DMS79 treated with DMSO at 0.1 percent for 48 hours (cell line): Measurements from ENCODE around the gene CNIH4.
"Not testable (repeated sequence)": the region's sequence is repeated elsewhere in the genome, so short reads cannot be mapped to it uniquely, and the experiment has no call there.

Experiments used
- DNase-seq: peaks from one replicate; lab custom pipeline; 2025; lab: John Stamatoyannopoulos, UW

The CNIH4 gene

DNA sequence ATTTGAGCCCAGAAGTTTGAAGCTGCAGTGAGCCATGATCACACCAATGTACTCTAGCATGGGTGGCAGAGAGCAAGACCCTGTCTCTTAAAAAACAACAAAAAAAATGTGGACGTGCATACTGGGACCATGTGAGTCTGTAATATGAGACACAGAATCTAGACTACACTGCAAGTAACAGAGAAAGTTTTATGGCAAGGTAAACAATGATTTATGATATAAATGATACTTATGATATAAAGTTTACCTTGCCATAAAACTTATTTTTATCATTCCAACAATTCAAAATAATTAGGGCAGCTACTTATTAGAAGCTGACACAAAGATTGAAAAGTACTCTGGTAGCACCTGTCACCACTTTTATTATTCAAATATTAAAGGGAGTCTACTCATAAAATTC lies 43.2 kb downstream of the CNIH4 start:
- no peak for DNase-seq

DNA sequence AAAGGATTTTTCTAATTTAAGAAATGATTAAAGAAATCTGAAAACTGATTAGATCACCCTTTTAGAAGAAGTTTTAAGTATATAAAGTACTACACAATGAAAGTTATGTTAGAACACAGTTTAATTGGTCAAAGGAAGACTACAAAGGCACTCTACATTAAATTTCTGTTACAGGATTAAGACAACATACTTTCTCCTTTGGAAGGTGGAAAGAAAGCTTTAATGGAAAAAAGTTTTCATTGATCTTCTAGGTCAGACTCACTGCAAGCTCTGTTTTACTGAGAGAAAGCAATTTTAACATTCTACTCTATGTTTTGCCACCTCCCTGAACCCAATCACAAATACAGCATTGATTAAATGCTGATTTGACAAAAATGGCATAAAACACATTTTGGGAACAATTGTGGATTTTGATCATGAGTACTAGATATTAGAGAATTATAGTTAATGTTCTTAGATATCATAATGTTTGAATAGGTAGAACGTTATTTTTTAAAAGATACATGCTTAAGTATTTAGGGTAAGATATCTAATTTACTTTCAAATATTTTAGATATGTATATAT lies 45.9 kb downstream of the CNIH4 start:
- no peak for DNase-seq

DNA sequence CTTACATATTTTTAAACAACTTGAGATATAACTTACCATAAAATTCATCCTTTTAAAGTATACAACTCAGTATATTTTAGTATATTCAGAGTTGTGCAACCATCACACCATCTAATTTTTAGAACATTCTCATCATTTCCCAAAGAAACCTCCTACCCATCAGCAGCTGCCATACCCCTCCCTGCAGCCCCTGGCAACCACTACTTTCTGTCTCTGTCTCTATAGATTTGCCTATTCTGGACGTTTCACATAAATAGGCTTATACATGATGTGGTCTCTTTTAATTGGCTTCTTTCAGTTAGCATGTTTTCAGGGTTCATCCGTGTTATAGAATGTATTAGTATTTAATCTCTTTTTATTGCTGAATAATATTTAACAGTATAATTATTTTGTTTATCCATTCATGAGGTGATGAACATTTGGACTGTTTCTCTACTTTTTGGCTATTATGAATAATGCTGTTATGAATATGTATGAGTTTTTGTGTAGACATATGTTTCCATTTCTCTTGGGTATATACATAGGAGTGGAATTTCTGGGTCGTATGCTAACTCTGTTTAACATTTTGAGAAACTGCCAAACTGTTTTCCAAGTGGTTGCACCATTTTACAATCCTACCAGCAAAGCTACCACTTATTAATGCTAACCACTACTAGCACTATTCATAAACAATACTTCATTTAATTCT lies 48.4 kb downstream of the CNIH4 start:
- no peak for DNase-seq

- DNase-seq: no peak
Observed at GRCh38 chr1:224405604-224405970, 48.9 kb downstream of the CNIH4 start.

GRCh38 chr1:224406216-224406615 lies 49.5 kb downstream of the CNIH4 start:
- DNase-seq: no peak

GRCh38 chr1:224407571-224408293 lies 51.1 kb downstream of the CNIH4 start:
- DNase-seq: no peak

GRCh38 chr1:224408294-224408590 lies 51.6 kb downstream of the CNIH4 start:
- DNase-seq: no peak

- no peak for DNase-seq
Observed at GRCh38 chr1:224411766-224412165, 55.1 kb downstream of the CNIH4 start.

- DNase-seq: no peak
Observed at GRCh38 chr1:224420106-224420505, 63.4 kb downstream of the CNIH4 start.

- DNase-seq: no peak
Observed at GRCh38 chr1:224425279-224425884, 68.7 kb downstream of the CNIH4 start.

- not testable (repeated sequence) for DNase-seq
Observed at GRCh38 chr1:224426869-224427268, 70.2 kb downstream of the CNIH4 start.

DNA sequence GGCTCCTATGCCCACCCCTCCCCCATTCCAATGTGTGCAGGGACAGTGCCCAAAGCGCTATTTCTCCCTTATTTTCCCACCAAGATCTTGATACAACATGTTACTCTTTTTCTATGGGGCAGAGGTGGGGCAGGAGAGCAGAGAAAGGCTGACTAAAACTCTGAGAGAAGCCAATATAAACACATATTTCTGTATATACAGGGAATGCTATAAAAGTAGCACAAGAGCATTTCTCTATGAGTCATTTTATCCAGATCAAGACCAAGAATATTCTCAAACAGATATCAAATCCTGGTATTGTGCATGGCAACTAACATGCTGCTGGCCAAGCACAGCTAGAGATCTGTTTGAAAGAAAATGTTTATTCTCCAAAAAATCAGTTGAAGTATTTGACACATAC lies 70.7 kb downstream of the CNIH4 start:
- no peak for DNase-seq

DNA sequence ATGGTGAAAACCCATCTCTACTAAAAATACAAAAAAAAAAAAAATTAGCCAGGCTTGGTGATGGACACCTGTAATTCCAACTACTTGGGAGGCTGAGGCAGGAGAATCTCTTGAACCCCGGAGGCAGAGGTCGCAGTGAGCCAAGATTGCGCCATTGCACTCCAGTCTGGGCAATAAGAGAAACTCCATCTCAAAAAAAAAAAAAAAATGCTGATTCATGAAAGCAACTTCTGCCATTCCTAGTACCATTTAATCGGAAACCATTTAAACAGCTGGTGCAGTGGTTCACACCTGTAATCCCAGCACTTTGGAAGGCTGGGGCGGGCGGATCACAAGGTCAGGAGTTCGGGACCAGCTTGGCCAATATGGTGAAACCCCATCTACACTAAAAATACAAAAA lies 72.0 kb downstream of the CNIH4 start:
- not testable (repeated sequence) for DNase-seq
